Neural cell (in vitro differentiated cells): ENCODE results near the gene SV2B.

Experiments used
- EZH2 ChIP-seq: fragments of 200-600, 300-800 bp; shearing (Covaris generic), sonication (generic); IDR thresholded peaks from 2 replicates; pipeline ENCODE4 v1.6.1; 2014; ENCODE audit warnings: antibody characterized with exemption, low read length, borderline replicate concordance, mild to moderate bottlenecking; ENCODE audit not compliant: insufficient read depth, poor library complexity, severe bottlenecking
- TF ChIP-seq, protein P1 (sequence below): fragments of 450-650 bp; IDR thresholded peaks from 2 replicates; pipeline ENCODE4 v1.5.1; 2014; ENCODE audit warnings: antibody characterized with exemption, mild to moderate bottlenecking, moderate library complexity; ENCODE audit not compliant: poor library complexity, severe bottlenecking
- TF ChIP-seq, protein P2 (sequence below): IDR thresholded peaks from 2 replicates; pipeline ENCODE4 v1.6.1; 2012; ENCODE audit warnings: borderline replicate concordance

DNA sequence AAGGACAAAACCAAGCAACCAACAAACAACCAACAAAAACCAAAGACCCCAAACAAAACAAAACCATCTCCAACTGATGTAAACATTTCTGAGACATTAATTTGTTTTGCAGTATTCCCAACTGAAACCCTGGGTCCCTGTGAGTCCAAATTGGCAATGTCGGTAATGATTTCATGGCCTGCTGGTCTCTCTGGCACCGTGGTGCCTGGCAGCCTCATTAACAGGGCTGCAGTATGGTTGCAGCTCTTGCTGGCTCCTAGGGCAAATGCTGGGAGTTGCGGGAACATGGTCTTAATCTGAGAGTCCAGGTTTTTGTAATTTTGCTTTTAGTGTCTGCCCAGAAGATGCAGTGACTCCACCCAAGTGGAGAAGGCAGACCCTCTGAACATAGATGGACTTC is 128.3 kb downstream of the SV2B start:
- TF ChIP-seq, protein P1, sequence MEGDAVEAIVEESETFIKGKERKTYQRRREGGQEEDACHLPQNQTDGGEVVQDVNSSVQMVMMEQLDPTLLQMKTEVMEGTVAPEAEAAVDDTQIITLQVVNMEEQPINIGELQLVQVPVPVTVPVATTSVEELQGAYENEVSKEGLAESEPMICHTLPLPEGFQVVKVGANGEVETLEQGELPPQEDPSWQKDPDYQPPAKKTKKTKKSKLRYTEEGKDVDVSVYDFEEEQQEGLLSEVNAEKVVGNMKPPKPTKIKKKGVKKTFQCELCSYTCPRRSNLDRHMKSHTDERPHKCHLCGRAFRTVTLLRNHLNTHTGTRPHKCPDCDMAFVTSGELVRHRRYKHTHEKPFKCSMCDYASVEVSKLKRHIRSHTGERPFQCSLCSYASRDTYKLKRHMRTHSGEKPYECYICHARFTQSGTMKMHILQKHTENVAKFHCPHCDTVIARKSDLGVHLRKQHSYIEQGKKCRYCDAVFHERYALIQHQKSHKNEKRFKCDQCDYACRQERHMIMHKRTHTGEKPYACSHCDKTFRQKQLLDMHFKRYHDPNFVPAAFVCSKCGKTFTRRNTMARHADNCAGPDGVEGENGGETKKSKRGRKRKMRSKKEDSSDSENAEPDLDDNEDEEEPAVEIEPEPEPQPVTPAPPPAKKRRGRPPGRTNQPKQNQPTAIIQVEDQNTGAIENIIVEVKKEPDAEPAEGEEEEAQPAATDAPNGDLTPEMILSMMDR, result no peak
- TF ChIP-seq EZH2, result no peak
- TF ChIP-seq, protein P2, sequence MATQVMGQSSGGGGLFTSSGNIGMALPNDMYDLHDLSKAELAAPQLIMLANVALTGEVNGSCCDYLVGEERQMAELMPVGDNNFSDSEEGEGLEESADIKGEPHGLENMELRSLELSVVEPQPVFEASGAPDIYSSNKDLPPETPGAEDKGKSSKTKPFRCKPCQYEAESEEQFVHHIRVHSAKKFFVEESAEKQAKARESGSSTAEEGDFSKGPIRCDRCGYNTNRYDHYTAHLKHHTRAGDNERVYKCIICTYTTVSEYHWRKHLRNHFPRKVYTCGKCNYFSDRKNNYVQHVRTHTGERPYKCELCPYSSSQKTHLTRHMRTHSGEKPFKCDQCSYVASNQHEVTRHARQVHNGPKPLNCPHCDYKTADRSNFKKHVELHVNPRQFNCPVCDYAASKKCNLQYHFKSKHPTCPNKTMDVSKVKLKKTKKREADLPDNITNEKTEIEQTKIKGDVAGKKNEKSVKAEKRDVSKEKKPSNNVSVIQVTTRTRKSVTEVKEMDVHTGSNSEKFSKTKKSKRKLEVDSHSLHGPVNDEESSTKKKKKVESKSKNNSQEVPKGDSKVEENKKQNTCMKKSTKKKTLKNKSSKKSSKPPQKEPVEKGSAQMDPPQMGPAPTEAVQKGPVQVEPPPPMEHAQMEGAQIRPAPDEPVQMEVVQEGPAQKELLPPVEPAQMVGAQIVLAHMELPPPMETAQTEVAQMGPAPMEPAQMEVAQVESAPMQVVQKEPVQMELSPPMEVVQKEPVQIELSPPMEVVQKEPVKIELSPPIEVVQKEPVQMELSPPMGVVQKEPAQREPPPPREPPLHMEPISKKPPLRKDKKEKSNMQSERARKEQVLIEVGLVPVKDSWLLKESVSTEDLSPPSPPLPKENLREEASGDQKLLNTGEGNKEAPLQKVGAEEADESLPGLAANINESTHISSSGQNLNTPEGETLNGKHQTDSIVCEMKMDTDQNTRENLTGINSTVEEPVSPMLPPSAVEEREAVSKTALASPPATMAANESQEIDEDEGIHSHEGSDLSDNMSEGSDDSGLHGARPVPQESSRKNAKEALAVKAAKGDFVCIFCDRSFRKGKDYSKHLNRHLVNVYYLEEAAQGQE, result no peak
